ENCODE data around the gene F7. TPM values are rescaled to one million over a fixed set of nuclear protein-coding genes. Genes with fewer than 3 reads are reported as not detected.
"Not testable (repeated sequence)": the region's sequence is repeated elsewhere in the genome, so short reads cannot be mapped to it uniquely, and the experiment has no call there.

Gene F7
- total and polyA plus RNA-seq, 10 donors = 0.03 TPM; not detected in 9

DNA sequence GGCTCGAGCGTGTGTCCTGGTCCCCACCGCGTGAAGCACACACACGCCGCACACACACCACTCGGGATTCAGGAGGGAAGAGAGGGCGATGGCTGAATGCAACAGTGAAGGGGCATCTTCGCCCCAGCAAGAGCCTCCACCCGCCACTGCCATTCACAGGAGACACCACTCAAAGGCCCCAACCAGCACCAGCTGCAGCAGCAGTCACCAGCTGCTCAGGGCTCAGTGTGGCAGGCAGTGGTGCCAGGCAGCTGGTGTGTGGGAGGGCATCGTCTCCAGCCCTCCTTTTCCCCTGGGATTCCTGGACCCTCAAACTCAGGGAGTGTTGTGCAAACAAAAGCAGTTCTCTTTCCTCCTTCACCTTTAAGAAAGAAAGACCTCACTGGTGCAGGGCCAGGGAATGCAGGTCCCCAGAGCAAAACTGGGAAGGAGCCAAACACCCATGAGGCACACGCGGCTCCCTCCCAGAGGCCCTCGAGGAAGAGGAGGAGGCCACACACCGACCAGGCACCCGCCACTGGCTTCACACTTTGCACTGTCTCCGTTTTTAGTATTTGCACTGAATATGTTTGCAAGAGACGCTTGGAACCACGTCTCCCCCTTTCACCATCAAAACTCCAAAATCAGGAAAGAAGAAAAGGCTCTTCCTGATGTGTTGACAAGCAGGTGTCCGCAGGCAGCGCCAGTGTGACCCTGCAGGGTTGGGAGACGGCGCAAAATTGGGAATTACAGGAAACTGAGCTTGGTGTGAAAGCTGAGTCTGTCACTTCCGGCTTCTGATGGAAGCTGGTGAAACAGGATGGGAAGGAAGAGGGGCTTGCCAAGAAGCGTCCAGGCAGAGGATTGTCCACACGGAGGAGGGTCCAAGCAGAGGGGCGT, 26.4 kb upstream of the F7 start:
- peaks cover 0 to 14% (median 3%) of the 10 kb centered on the region in 6 donors for H3K4me1 ChIP-seq
- H3K36me3 ChIP-seq = peaks cover 0 to 35% (median 0%) of the 10 kb centered on the region in 6 donors

DNA sequence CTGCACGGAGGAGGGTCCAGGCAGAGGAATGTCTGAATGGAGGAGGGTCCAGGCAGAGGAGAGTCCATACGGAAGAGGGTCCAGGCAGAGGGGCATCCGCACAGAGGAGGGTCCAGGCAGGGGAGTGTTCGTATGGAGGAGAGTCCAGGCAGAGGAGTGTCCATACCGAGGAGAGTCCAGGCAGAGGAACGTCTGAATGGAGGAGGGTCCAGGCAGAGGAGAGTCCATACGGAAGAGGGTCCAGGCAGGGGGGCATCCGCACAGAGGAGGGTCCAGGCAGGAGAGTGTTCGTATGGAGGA, 25.9 kb upstream of the F7 start:
- H3K9me3 ChIP-seq; H3K4me3 ChIP-seq; H3K27ac ChIP-seq; H3K27me3 ChIP-seq (replicated peaks in 1 of 7); DNase-seq; intact Hi-C loops (cut with DNase I; ENCODE audit: low total_unique reads): not testable (repeated sequence)
- H3K36me3 ChIP-seq = peaks cover 0 to 30% (median 0%) of the 10 kb centered on the region in 6 donors
- WGBS, 5 donors = 63 to 77% (median 70%) methylated on average over 6 to 9 of the region's 9 CpGs
- peaks cover 0 to 14% (median 3%) of the 10 kb centered on the region in 6 donors for H3K4me1 ChIP-seq

More for the DNA sequence above, 26.4 kb upstream of the F7 start:
- Histone ChIP-seq H3K27ac (no peak overlapping the region), H3K9me3 (no peaks in the 10 kb centered on the region), H3K27me3 (replicated peaks in 1 of 7) (no peaks in the 10 kb centered on the region), H3K4me3 (no peak overlapping the region)
- DNase-seq = peak; percentile 54
- 74 to 81% (median 79%) methylated on average over 27 of the region's 27 CpGs for WGBS, 5 donors
- TF ChIP-seq, protein P1, sequence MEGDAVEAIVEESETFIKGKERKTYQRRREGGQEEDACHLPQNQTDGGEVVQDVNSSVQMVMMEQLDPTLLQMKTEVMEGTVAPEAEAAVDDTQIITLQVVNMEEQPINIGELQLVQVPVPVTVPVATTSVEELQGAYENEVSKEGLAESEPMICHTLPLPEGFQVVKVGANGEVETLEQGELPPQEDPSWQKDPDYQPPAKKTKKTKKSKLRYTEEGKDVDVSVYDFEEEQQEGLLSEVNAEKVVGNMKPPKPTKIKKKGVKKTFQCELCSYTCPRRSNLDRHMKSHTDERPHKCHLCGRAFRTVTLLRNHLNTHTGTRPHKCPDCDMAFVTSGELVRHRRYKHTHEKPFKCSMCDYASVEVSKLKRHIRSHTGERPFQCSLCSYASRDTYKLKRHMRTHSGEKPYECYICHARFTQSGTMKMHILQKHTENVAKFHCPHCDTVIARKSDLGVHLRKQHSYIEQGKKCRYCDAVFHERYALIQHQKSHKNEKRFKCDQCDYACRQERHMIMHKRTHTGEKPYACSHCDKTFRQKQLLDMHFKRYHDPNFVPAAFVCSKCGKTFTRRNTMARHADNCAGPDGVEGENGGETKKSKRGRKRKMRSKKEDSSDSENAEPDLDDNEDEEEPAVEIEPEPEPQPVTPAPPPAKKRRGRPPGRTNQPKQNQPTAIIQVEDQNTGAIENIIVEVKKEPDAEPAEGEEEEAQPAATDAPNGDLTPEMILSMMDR (IDR thresholded peaks at IDR 0.05 in 8 of 11, conservative IDR thresholded peaks at IDR 0.05 in 3 of 11) = no peak
- TF ChIP-seq POLR2A (IDR thresholded peaks at IDR 0.05) (no peak), POLR2AphosphoS5 (IDR thresholded peaks at IDR 0.05) (no peak)
- intact Hi-C loops (cut with DNase I; ENCODE audit: low total_unique reads) = no loop called here

DNA sequence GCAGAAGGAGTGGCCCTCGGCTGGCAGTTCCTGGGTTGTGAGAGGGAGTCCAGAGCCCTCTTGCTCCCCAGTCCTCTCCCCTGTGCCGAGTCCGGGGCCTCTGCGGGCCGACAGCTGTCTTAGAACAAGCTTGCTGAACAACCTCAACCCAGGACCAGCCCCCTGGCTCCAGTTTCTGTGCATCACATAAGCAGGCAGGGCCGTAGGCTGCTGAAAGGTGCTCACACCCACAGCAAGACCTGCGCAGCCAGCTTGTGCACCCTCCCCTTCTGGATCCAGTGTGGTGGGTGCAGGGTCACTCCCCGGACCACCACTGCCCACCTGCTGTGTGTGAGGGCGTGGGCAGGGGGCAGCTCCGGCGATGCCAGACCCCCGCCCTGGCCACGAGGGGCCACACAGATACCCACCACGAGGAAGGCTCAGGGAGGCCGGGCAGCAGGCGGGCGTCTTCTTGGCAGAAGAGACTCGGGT, 25.2 kb upstream of the F7 start:
- peak; percentile 67 for DNase-seq
- no peak for TF ChIP-seq POLR2A (IDR thresholded peaks at IDR 0.05)
- no peak for TF ChIP-seq POLR2AphosphoS5 (IDR thresholded peaks at IDR 0.05)
- TF ChIP-seq, protein P1 (IDR thresholded peaks at IDR 0.05 in 8 of 11, conservative IDR thresholded peaks at IDR 0.05 in 3 of 11) = no peak
- peaks cover 0 to 14% (median 3%) of the 10 kb centered on the region in 6 donors for H3K4me1 ChIP-seq

DNA sequence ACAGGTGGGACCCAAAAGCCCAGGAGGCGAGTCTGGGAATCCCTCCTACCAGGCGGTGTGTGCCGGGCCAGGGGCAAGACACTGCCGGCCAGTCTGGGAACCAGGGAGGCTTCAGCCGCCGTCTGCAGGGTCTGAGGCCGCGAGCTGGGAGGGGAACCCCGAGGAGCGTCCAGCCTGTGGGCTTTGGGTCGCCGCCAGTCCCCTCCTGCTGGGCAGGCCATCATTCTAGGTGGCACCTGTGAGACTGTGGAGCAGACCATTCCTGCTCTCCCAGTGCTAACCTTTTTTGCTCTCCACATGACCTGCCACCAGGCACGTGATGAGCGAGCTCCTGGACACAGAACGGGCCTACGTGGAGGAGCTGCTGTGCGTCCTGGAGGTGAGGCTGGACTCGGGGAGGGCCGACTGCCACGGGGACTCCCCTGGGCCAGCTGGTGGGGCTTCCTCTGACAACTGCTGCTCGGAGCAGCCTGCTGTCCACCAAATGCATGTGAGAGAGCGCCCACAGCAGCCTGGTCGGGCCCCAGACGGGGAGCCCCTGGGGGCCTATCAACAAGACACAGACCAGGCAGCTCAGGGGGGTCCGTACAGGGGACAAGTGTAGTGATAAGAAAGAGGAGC, 24.6 kb upstream of the F7 start:
- TF ChIP-seq, protein P1 (IDR thresholded peaks at IDR 0.05 in 8 of 11, conservative IDR thresholded peaks at IDR 0.05 in 3 of 11) = no peak
- no peak for TF ChIP-seq POLR2AphosphoS5 (IDR thresholded peaks at IDR 0.05)
- no peak for TF ChIP-seq POLR2A (IDR thresholded peaks at IDR 0.05)
- WGBS, 5 donors = 80 to 92% (median 89%) methylated on average over 16 to 25 of the region's 25 CpGs
- Histone ChIP-seq H3K27ac (no peak overlapping the region), H3K9me3 (no peaks in the 10 kb centered on the region), H3K36me3 (peaks cover 0 to 17% (median 0%) of the 10 kb centered on the region in 6 donors), H3K4me3 (no peak overlapping the region), H3K27me3 (replicated peaks in 1 of 7) (no peaks in the 10 kb centered on the region), H3K4me1 (peaks cover 0 to 14% (median 3%) of the 10 kb centered on the region in 6 donors)
- intact Hi-C loops (cut with DNase I; ENCODE audit: low total_unique reads) = no loop called here
- peak; percentile 67 for DNase-seq

More for the DNA sequence above, 25.2 kb upstream of the F7 start:
- H3K9me3 ChIP-seq = no peaks in the 10 kb centered on the region
- no peak overlapping the region for H3K27ac ChIP-seq
- H3K27me3 ChIP-seq (replicated peaks in 1 of 7) = no peaks in the 10 kb centered on the region
- H3K36me3 ChIP-seq = peaks cover 0 to 24% (median 0%) of the 10 kb centered on the region in 6 donors
- intact Hi-C loops (cut with DNase I; ENCODE audit: low total_unique reads) = no loop called here
- 74 to 91% (median 87%) methylated on average over 11 to 18 of the region's 18 CpGs for WGBS, 5 donors
- no peak overlapping the region for H3K4me3 ChIP-seq

All from spleen (tissue), 11 donors.